ENCODE data around the gene MAP3K7CL. TPM values are rescaled to one million over a fixed set of nuclear protein-coding genes. Genes with fewer than 3 reads are reported as not detected.

The MAP3K7CL gene
- total RNA-seq, 6 donors from 2014 or later = 3.5 to 9.4 (median 5.9) TPM

GRCh38 chr21:29168891-29169315 lies 38.5 kb downstream of the MAP3K7CL start:
- TF ChIP-seq POLR2AphosphoS5 (IDR thresholded peaks at IDR 0.05) (no peak), POLR2A (IDR thresholded peaks at IDR 0.05) (no peak), CTCF (IDR thresholded peaks at IDR 0.05) (no peak), EP300 (IDR thresholded peaks at IDR 0.05) (no peak)
- Histone ChIP-seq H3K9me3 (no peaks in the 10 kb centered on the region), H3K4me1 (peaks cover 13 to 26% (median 18%) of the 10 kb centered on the region in 4 donors), H3K27me3 (no peaks in the 10 kb centered on the region), H3K36me3 (no peaks in the 10 kb centered on the region), H3K4me3 (no peak overlapping the region), H3K27ac (peak overlapping the region in 1 of 4 donors; percentile 18)
- peak in 1 of 2 donors; percentile 37 for DNase-seq
- ATAC-seq (ENCODE audit: low FRiP score in 2 of 2) = peak in 1 of 2 donors; percentile 55
- 37 to 41% methylated on average over 3 of the region's 3 CpGs for WGBS, 2 donors

- Histone ChIP-seq H3K27me3 (no peaks in the 10 kb centered on the region), H3K27ac (peak overlapping the region in 1 of 4 donors; percentile 44), H3K4me3 (no peak overlapping the region), H3K9me3 (no peaks in the 10 kb centered on the region), H3K4me1 (peaks cover 15 to 26% (median 20%) of the 10 kb centered on the region in 4 donors), H3K36me3 (no peaks in the 10 kb centered on the region)
- ATAC-seq (ENCODE audit: low FRiP score in 2 of 2) = no peak
- TF ChIP-seq CTCF (IDR thresholded peaks at IDR 0.05) (no peak), POLR2A (IDR thresholded peaks at IDR 0.05) (no peak), EP300 (IDR thresholded peaks at IDR 0.05) (no peak), POLR2AphosphoS5 (IDR thresholded peaks at IDR 0.05) (no peak)
- WGBS, 2 donors = 89% methylated on average over 1 of the region's 1 CpG
- DNase-seq = no peak
Measured at GRCh38 chr21:29170944-29171343, 40.5 kb downstream of the MAP3K7CL start.

- H3K4me1 ChIP-seq = peaks cover 15 to 26% (median 23%) of the 10 kb centered on the region in 4 donors
- H3K9me3 ChIP-seq = no peaks in the 10 kb centered on the region
- TF ChIP-seq EP300 (IDR thresholded peaks at IDR 0.05) (peak in 1 of 4 donors; percentile 55), POLR2A (IDR thresholded peaks at IDR 0.05) (no peak)
- WGBS, 2 donors = 35 to 55% methylated on average over 1 of the region's 1 CpG
- ATAC-seq (ENCODE audit: low FRiP score in 2 of 2) = no peak
- no peaks in the 10 kb centered on the region for H3K36me3 ChIP-seq
- no peak for DNase-seq
- no peaks in the 10 kb centered on the region for H3K27me3 ChIP-seq
- no peak overlapping the region for H3K27ac ChIP-seq
- no peak overlapping the region for H3K4me3 ChIP-seq
Measured at GRCh38 chr21:29172282-29172681, 41.8 kb downstream of the MAP3K7CL start.

GRCh38 chr21:29174607-29175013 lies 44.2 kb downstream of the MAP3K7CL start:
- TF ChIP-seq EP300 (IDR thresholded peaks at IDR 0.05) = no peak
- TF ChIP-seq CTCF (IDR thresholded peaks at IDR 0.05) = no peak
- no peak for TF ChIP-seq POLR2A (IDR thresholded peaks at IDR 0.05)
- TF ChIP-seq POLR2AphosphoS5 (IDR thresholded peaks at IDR 0.05) = no peak

GRCh38 chr21:29175408-29176134 lies 45.1 kb downstream of the MAP3K7CL start:
- ATAC-seq (ENCODE audit: low FRiP score in 2 of 2) (no peak), DNase-seq (no peak)
- TF ChIP-seq EP300 (IDR thresholded peaks at IDR 0.05) (no peak), POLR2AphosphoS5 (IDR thresholded peaks at IDR 0.05) (no peak), POLR2A (IDR thresholded peaks at IDR 0.05) (no peak), CTCF (IDR thresholded peaks at IDR 0.05) (no peak)
- H3K27ac ChIP-seq = peak overlapping the region in 1 of 4 donors; percentile 23
- WGBS, 2 donors = 54 to 75% methylated on average over 3 of the region's 3 CpGs
- H3K4me1 ChIP-seq = peaks cover 6 to 13% (median 10%) of the 10 kb centered on the region in 4 donors
- no peaks in the 10 kb centered on the region for H3K27me3 ChIP-seq
- no peak overlapping the region for H3K4me3 ChIP-seq
- H3K36me3 ChIP-seq = no peaks in the 10 kb centered on the region
- H3K9me3 ChIP-seq = no peaks in the 10 kb centered on the region

More at GRCh38 chr21:29174607-29175013, 44.2 kb downstream of the MAP3K7CL start:
- ATAC-seq (ENCODE audit: low FRiP score in 2 of 2) = no peak
- Histone ChIP-seq H3K4me3 (no peak overlapping the region), H3K4me1 (peaks cover 6 to 13% (median 10%) of the 10 kb centered on the region in 4 donors), H3K27ac (peak overlapping the region in 2 of 4 donors; percentile 2 to 30), H3K36me3 (no peaks in the 10 kb centered on the region), H3K9me3 (no peaks in the 10 kb centered on the region), H3K27me3 (no peaks in the 10 kb centered on the region)
- WGBS, 2 donors = 63 to 67% methylated on average over 9 of the region's 9 CpGs
- DNase-seq = no peak

All from upper lobe of left lung (tissue), 6 donors.